HEK293 (cell line): ENCODE measurements around the gene HOXD1.

ENCODE experiments used
- CTCF ChIA-PET: fragments of 350-600 bp; formaldehyde crosslinking; extraction: SDS; loops from one replicate; lab custom pipeline; 2021; ENCODE audit warnings: antibody characterized with exemption; lab: Yijun Ruan, JAX
- POLR2A ChIA-PET: fragments of 300-600 bp; formaldehyde crosslinking; extraction: SDS; loops from one replicate; lab custom pipeline; 2020; ENCODE audit warnings: antibody characterized with exemption, inconsistent platforms; lab: Yijun Ruan, JAX
- H3K27ac ChIP-seq: fragments of 200-500 bp; sonication (Bioruptor generic); 2 replicates; pipeline ENCODE4 v1.5.1; 2014; ENCODE audit warnings: low read depth, low read length, control low read depth, inconsistent platforms; ENCODE audit errors: extremely low read depth
- H3K36me3 ChIP-seq, 2 experiments: fragments of 200-500 bp in 1 of 2; sonication (Bioruptor generic) in 1 of 2; 1 replicate in 1 of 2; 2 replicates in 1 of 2; pipeline ENCODE4 v1.5.1; 2014 to 2017; ENCODE audit warnings: inconsistent platforms in 2 of 2, low read length in 2 of 2; ENCODE audit not compliant: control insufficient read depth in 2 of 2, insufficient read depth in 1 of 2
- H3K4me1 ChIP-seq: fragments of 200-500 bp; sonication (Bioruptor generic); 2 replicates; pipeline ENCODE4 v1.5.1; 2014; ENCODE audit warnings: mild to moderate bottlenecking, low read length, inconsistent platforms; ENCODE audit not compliant: control insufficient read depth, insufficient read depth
- H3K4me3 ChIP-seq: 2 replicates; pipeline ENCODE4 v1.5.1; 2011; ENCODE audit warnings: low read depth, mild to moderate bottlenecking, control low read depth, low read length, moderate library complexity
- H3K9me3 ChIP-seq: fragments of 200-500 bp; sonication (Bioruptor generic); 2 replicates; pipeline ENCODE4 v1.5.1; 2014; ENCODE audit warnings: low read depth, low read length, inconsistent platforms; ENCODE audit not compliant: control insufficient read depth, insufficient read depth
- EGR2 ChIP-seq: fragments of 450-650 bp; formaldehyde crosslinking; IDR thresholded peaks from 2 replicates; pipeline ENCODE4 v1.5.1; 2016; ENCODE audit warnings: low read depth, missing biosample characterization, missing genetic modification characterization
- ZFHX2 ChIP-seq: fragments of 450-650 bp; formaldehyde crosslinking; conservative IDR thresholded peaks from 2 replicates; pipeline ENCODE4 v1.5.1; 2016; ENCODE audit warnings: missing biosample characterization, missing genetic modification characterization
- ZNF223 ChIP-seq: fragments of 450-650 bp; formaldehyde crosslinking; IDR thresholded peaks from 2 replicates; pipeline ENCODE4 v1.5.1; 2016; ENCODE audit warnings: missing biosample characterization, missing genetic modification characterization
- ZNF248 ChIP-seq: fragments of 450-650 bp; formaldehyde crosslinking; IDR thresholded peaks from 2 replicates; pipeline ENCODE4 v1.5.1; 2017; ENCODE audit warnings: missing biosample characterization, missing genetic modification characterization
- ZNF266 ChIP-seq: fragments of 450-650 bp; formaldehyde crosslinking; IDR thresholded peaks from 2 replicates; pipeline ENCODE4 v1.5.1; 2016; ENCODE audit warnings: missing biosample characterization, missing genetic modification characterization, low read depth
- ZNF311 ChIP-seq: fragments of 450-650 bp; formaldehyde crosslinking; IDR thresholded peaks from 2 replicates; pipeline ENCODE4 v1.5.1; 2017; ENCODE audit warnings: missing biosample characterization, missing genetic modification characterization, borderline replicate concordance
- ZNF404 ChIP-seq: fragments of 450-650 bp; formaldehyde crosslinking; IDR thresholded peaks from 2 replicates; pipeline ENCODE4 v1.5.1; 2017; ENCODE audit warnings: missing biosample characterization, missing genetic modification characterization
- ZNF416 ChIP-seq: fragments of 450-650 bp; formaldehyde crosslinking; IDR thresholded peaks from 2 replicates; pipeline ENCODE4 v1.5.1; 2016; ENCODE audit warnings: missing biosample characterization, missing genetic modification characterization
- ZNF426 ChIP-seq: fragments of 450-650 bp; formaldehyde crosslinking; IDR thresholded peaks from 2 replicates; pipeline ENCODE4 v1.5.1; 2017; ENCODE audit warnings: missing biosample characterization, missing genetic modification characterization, mild to moderate bottlenecking, inconsistent platforms, moderate library complexity
- ZNF510 ChIP-seq: fragments of 450-650 bp; formaldehyde crosslinking; IDR thresholded peaks from 2 replicates; pipeline ENCODE4 v1.5.1; 2018; ENCODE audit warnings: mild to moderate bottlenecking, missing genetic modification characterization, missing biosample characterization; ENCODE audit not compliant: insufficient replicate concordance
- ZNF585B ChIP-seq: fragments of 450-650 bp; formaldehyde crosslinking; IDR thresholded peaks from 2 replicates; pipeline ENCODE4 v1.5.1; 2016; ENCODE audit warnings: missing biosample characterization, missing genetic modification characterization
- ZNF776 ChIP-seq: fragments of 450-650 bp; formaldehyde crosslinking; IDR thresholded peaks from 2 replicates; pipeline ENCODE4 v1.5.0; 2017; ENCODE audit warnings: missing biosample characterization, missing genetic modification characterization, borderline replicate concordance
- TF ChIP-seq, protein P1 (sequence below): fragments of 450-650 bp; formaldehyde crosslinking; IDR thresholded peaks from 2 replicates; pipeline ENCODE4 v1.5.1; 2016; ENCODE audit warnings: missing biosample characterization, missing genetic modification characterization

HOXD1 gene

GRCh38 chr2:176174382-176174823 is 14.1 kb upstream of the HOXD1 start:
- Histone ChIP-seq H3K9me3 (no peaks in the 10 kb centered on the region), H3K4me3 (no peak overlapping the region), H3K27ac (no peak overlapping the region)
- TF ChIP-seq, protein P1, sequence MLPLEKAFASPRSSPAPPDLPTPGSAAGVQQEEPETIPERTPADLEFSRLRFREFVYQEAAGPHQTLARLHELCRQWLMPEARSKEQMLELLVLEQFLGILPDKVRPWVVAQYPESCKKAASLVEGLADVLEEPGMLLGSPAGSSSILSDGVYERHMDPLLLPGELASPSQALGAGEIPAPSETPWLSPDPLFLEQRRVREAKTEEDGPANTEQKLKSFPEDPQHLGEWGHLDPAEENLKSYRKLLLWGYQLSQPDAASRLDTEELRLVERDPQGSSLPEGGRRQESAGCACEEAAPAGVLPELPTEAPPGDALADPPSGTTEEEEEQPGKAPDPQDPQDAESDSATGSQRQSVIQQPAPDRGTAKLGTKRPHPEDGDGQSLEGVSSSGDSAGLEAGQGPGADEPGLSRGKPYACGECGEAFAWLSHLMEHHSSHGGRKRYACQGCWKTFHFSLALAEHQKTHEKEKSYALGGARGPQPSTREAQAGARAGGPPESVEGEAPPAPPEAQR (tag by site-specific recombination) = no peak
- TF ChIP-seq ZNF416 (tag by site-specific recombination) (no peak), ZNF585B (tag by site-specific recombination) (no peak), ZNF404 (tag by site-specific recombination) (no peak), ZNF510 (no peak), ZNF223 (tag by site-specific recombination) (no peak), ZNF776 (no peak), ZNF248 (tag by site-specific recombination) (no peak), ZNF311 (tag by site-specific recombination) (no peak)
- TF ChIP-seq, all 188 proteins: peak for 0
- peaks cover 4% of the 10 kb centered on the region; the same call in 1 of the 2 replicates for H3K4me1 ChIP-seq
- peaks cover 0 to 23% of the 10 kb centered on the region in 2 experiments; a peak in 1 of 3 replicates for H3K36me3 ChIP-seq
- ChIA-PET CTCF (interaction anchor here (1.0 kb wide), 1 partner anchor 47 kb away, joined by 3 read pairs; no protein-coding TSS in a partner anchor), POLR2A (no interaction called here)

DNA sequence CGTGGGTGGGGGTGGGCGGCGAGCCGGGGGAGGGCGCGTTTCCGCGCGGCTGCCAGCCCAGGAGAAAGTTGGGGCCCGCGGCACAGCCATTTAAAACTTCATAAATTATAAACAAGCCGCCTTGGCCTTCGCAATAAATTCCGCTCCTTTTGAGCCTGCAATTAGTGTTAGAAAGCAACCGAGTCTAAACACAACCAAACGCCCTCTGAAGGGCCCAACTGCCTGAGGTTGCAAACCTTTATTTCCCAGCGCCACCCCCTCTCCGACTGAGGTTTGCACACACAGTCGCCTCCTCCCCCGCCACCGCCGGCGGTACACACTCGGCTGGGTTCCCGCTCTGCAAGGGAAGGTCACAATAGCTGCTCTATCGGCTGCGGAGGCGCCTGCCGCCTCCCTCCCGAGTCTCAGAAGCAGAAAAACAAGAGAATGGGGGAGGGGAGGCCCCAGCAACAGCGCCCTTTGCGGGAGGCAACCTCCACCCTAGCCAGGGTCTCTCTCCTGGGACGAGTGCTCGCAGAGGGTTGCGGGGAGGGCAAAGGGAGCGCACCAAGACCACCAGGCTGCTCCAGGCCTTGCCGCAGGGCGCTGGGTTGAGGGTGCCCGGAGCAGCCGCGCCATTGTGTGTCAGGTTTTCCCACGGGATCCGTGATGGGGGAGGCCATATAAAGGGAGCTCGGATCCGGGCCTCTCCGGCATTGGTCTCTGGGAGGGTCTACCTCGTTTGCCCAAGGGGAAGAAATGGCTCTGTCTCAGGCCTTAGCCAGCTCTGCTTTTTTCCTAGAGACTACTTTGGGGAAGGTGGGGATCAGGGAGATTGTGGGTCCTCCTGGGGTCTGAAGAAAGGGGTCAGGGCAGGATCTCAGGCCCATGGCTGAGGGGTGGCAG is 13.4 kb upstream of the HOXD1 start:
- ChIA-PET CTCF (interaction anchor here (0.7 to 1.0 kb wide), 3 partner anchors 48 to 477 kb away, joined by 3 read pairs; no protein-coding TSS in a partner anchor), POLR2A (no interaction called here)
- no peak overlapping the region for H3K27ac ChIP-seq
- no peak overlapping the region for H3K4me3 ChIP-seq
- H3K4me1 ChIP-seq = peaks cover 4% of the 10 kb centered on the region; the same call in 1 of the 2 replicates
- H3K36me3 ChIP-seq = peaks cover 0 to 23% of the 10 kb centered on the region in 2 experiments; a peak in 1 of 3 replicates
- no peaks in the 10 kb centered on the region for H3K9me3 ChIP-seq
- TF ChIP-seq, protein P1 (tag by site-specific recombination) = no peak
- peak; percentile 33 for TF ChIP-seq ZFHX2 (tag by site-specific recombination)

DNA sequence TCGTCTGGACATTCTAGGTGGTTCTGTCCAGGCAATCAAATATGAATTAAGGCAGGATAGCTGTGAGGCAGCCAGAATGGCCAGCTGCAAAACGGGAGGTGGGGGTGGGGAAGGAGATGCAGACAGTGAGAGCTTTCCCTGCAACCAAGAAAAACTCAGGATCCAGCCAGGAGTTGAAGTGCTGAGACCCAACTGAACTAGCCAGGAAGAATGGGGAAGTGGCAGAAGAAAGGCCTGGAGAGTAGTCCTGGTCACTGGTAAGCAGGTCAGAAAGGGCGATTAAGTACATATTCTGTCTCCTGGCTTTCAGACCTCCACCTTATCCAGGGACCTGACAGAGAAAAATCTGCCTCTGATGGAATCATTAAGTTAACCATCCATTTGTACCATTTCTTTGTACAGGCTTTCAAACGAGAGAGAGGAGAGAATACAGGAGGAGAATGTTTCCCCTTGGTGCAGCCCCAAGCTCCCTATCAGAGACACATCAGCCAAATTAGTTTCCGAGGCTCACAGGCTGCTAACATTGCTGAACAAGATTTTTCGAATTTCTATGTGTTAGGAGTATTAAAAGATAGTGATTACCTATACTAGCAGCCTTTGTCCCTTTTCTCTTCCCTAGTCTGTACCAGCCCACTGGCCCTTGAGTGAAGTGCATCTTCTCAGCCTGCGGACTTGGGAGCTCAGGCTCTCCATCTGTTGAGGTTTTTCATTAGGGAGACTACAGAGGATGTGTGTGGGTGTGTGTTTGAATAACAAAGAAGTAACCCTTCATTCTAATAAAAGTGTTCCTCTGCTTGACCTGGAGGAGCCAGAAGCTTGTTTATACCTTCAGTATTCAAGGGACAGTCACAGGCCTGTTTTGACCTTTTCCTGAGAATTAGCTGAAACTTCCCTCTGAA is 12.5 kb upstream of the HOXD1 start:
- no peaks in the 10 kb centered on the region for H3K9me3 ChIP-seq
- POLR2A ChIA-PET = no interaction called here
- CTCF ChIA-PET = interaction anchor here (0.7 to 1.0 kb wide), 2 partner anchors 278 to 476 kb away, joined by 3 read pairs; no protein-coding TSS in a partner anchor
- peaks cover 4% of the 10 kb centered on the region; the same call in 1 of the 2 replicates for H3K4me1 ChIP-seq
- no peak for TF ChIP-seq ZNF266 (tag by site-specific recombination)
- TF ChIP-seq ZNF311 (tag by site-specific recombination) = no peak
- peak; percentile 19; the same call in 1 of the 2 replicates for TF ChIP-seq EGR2 (tag by site-specific recombination)
- TF ChIP-seq ZNF426 (tag by site-specific recombination) = no peak
- H3K36me3 ChIP-seq = peaks cover 0 to 23% of the 10 kb centered on the region in 2 experiments; a peak in 1 of 3 replicates
- no peak overlapping the region for H3K27ac ChIP-seq
- H3K4me3 ChIP-seq = no peak overlapping the region
